Mucosa of stomach (tissue), 1 donor: ENCODE measurements around the gene CD99.
A peak's percentile ranks its signal among the peaks of the same experiment; 100 is the strongest.

Experiments used
- H3K27me3 ChIP-seq: one replicate; pipeline ENCODE4 v1.7.0; 2013; ENCODE audit warnings: mild to moderate bottlenecking, low read length; ENCODE audit not compliant: control insufficient read depth, insufficient read depth
- H3K36me3 ChIP-seq: one replicate; pipeline ENCODE4 v1.7.0; 2013; ENCODE audit warnings: low read length; ENCODE audit not compliant: control insufficient read depth, insufficient read depth
- H3K4me1 ChIP-seq: one replicate; pipeline ENCODE4 v1.7.0; 2013; ENCODE audit warnings: mild to moderate bottlenecking, low read length; ENCODE audit not compliant: control insufficient read depth, insufficient read depth
- H3K4me3 ChIP-seq: one replicate; pipeline ENCODE4 v1.7.0; 2013; ENCODE audit warnings: low read length
- H3K9ac ChIP-seq: one replicate; pipeline ENCODE4 v1.7.0; 2013; ENCODE audit warnings: mild to moderate bottlenecking, low read length, moderate library complexity
- H3K9me3 ChIP-seq: one replicate; pipeline ENCODE4 v1.7.0; 2013; ENCODE audit warnings: mild to moderate bottlenecking, low read length, moderate library complexity; ENCODE audit not compliant: control insufficient read depth
- donor health status: Pancreatic carcinoma.

Gene CD99

GRCh38 chrX:2690856-2691542, at the start of gene CD99:
CD99 (plus strand) TSS chrX:2691295; CDS start chrX:2691361, 66 bp downstream.
- peak within 1 kb of the TSS; percentile 87 for H3K9ac ChIP-seq
- H3K27me3 ChIP-seq: no peaks in the 10 kb centered on the region
- H3K9me3 ChIP-seq: no peaks in the 10 kb centered on the region
- peak within 1 kb of the TSS; percentile 78 for H3K4me3 ChIP-seq
- H3K36me3 ChIP-seq: no peaks in the 10 kb centered on the region
- H3K4me1 ChIP-seq: peaks cover 15% of the 10 kb centered on the region

GRCh38 chrX:2642146-2642545, 48.9 kb upstream of the CD99 start:
- Histone ChIP-seq H3K4me3 (no peak overlapping the region), H3K9me3 (no peaks in the 10 kb centered on the region), H3K4me1 (no peaks in the 10 kb centered on the region), H3K36me3 (no peaks in the 10 kb centered on the region), H3K9ac (no peak overlapping the region), H3K27me3 (no peaks in the 10 kb centered on the region)

GRCh38 chrX:2642791-2643190, 48.3 kb upstream of the CD99 start:
- Histone ChIP-seq H3K4me3 (no peak overlapping the region), H3K27me3 (no peaks in the 10 kb centered on the region), H3K4me1 (no peaks in the 10 kb centered on the region), H3K36me3 (no peaks in the 10 kb centered on the region), H3K9ac (no peak overlapping the region), H3K9me3 (no peaks in the 10 kb centered on the region)

- no peak overlapping the region for H3K4me3 ChIP-seq
- no peaks in the 10 kb centered on the region for H3K4me1 ChIP-seq
- no peak overlapping the region for H3K9ac ChIP-seq
- no peaks in the 10 kb centered on the region for H3K9me3 ChIP-seq
- H3K27me3 ChIP-seq: no peaks in the 10 kb centered on the region
- H3K36me3 ChIP-seq: no peaks in the 10 kb centered on the region
Measured at GRCh38 chrX:2643880-2644279, 47.2 kb upstream of the CD99 start.

- Histone ChIP-seq H3K4me3 (no peak overlapping the region), H3K9ac (no peak overlapping the region), H3K4me1 (no peaks in the 10 kb centered on the region), H3K27me3 (no peaks in the 10 kb centered on the region), H3K9me3 (no peaks in the 10 kb centered on the region), H3K36me3 (no peaks in the 10 kb centered on the region)
Measured at GRCh38 chrX:2645563-2645962, 45.5 kb upstream of the CD99 start.

GRCh38 chrX:2647627-2648026, 43.5 kb upstream of the CD99 start:
- no peak overlapping the region for H3K9ac ChIP-seq
- H3K4me1 ChIP-seq: no peaks in the 10 kb centered on the region
- H3K4me3 ChIP-seq: no peak overlapping the region
- H3K27me3 ChIP-seq: no peaks in the 10 kb centered on the region
- H3K36me3 ChIP-seq: no peaks in the 10 kb centered on the region
- H3K9me3 ChIP-seq: no peaks in the 10 kb centered on the region

- no peak overlapping the region for H3K9ac ChIP-seq
- no peaks in the 10 kb centered on the region for H3K9me3 ChIP-seq
- H3K4me1 ChIP-seq: peaks cover 8% of the 10 kb centered on the region
- no peak overlapping the region for H3K4me3 ChIP-seq
- no peaks in the 10 kb centered on the region for H3K36me3 ChIP-seq
- H3K27me3 ChIP-seq: no peaks in the 10 kb centered on the region
Measured at GRCh38 chrX:2650037-2650436, 41.1 kb upstream of the CD99 start.

GRCh38 chrX:2650865-2651264, 40.2 kb upstream of the CD99 start:
- no peaks in the 10 kb centered on the region for H3K36me3 ChIP-seq
- H3K9me3 ChIP-seq: no peaks in the 10 kb centered on the region
- peaks cover 10% of the 10 kb centered on the region for H3K4me1 ChIP-seq
- no peak overlapping the region for H3K4me3 ChIP-seq
- H3K27me3 ChIP-seq: no peaks in the 10 kb centered on the region
- no peak overlapping the region for H3K9ac ChIP-seq

- no peaks in the 10 kb centered on the region for H3K27me3 ChIP-seq
- H3K9me3 ChIP-seq: no peaks in the 10 kb centered on the region
- peaks cover 10% of the 10 kb centered on the region for H3K4me1 ChIP-seq
- H3K4me3 ChIP-seq: no peak overlapping the region
- H3K36me3 ChIP-seq: no peaks in the 10 kb centered on the region
- no peak overlapping the region for H3K9ac ChIP-seq
Measured at GRCh38 chrX:2652106-2652505, 39.0 kb upstream of the CD99 start.

GRCh38 chrX:2654436-2655340, 36.4 kb upstream of the CD99 start:
- peaks cover 10% of the 10 kb centered on the region for H3K4me1 ChIP-seq

GRCh38 chrX:2656257-2656836, 34.7 kb upstream of the CD99 start:
- H3K4me3 ChIP-seq: no peak overlapping the region
- no peaks in the 10 kb centered on the region for H3K36me3 ChIP-seq
- H3K4me1 ChIP-seq: peaks cover 10% of the 10 kb centered on the region
- H3K9me3 ChIP-seq: no peaks in the 10 kb centered on the region
- H3K27me3 ChIP-seq: no peaks in the 10 kb centered on the region
- H3K9ac ChIP-seq: no peak overlapping the region

More at GRCh38 chrX:2654436-2655340, 36.4 kb upstream of the CD99 start:
- no peaks in the 10 kb centered on the region for H3K9me3 ChIP-seq
- no peak overlapping the region for H3K4me3 ChIP-seq
- no peaks in the 10 kb centered on the region for H3K36me3 ChIP-seq
- H3K27me3 ChIP-seq: no peaks in the 10 kb centered on the region
- H3K9ac ChIP-seq: no peak overlapping the region

GRCh38 chrX:2657532-2658113, 33.5 kb upstream of the CD99 start:
- peaks cover 10% of the 10 kb centered on the region for H3K4me1 ChIP-seq
- no peaks in the 10 kb centered on the region for H3K9me3 ChIP-seq
- H3K9ac ChIP-seq: no peak overlapping the region
- no peak overlapping the region for H3K4me3 ChIP-seq
- no peaks in the 10 kb centered on the region for H3K27me3 ChIP-seq
- H3K36me3 ChIP-seq: no peaks in the 10 kb centered on the region
